ENCODE measurements around the gene ACTG1.

ACTG1 gene

DNA sequence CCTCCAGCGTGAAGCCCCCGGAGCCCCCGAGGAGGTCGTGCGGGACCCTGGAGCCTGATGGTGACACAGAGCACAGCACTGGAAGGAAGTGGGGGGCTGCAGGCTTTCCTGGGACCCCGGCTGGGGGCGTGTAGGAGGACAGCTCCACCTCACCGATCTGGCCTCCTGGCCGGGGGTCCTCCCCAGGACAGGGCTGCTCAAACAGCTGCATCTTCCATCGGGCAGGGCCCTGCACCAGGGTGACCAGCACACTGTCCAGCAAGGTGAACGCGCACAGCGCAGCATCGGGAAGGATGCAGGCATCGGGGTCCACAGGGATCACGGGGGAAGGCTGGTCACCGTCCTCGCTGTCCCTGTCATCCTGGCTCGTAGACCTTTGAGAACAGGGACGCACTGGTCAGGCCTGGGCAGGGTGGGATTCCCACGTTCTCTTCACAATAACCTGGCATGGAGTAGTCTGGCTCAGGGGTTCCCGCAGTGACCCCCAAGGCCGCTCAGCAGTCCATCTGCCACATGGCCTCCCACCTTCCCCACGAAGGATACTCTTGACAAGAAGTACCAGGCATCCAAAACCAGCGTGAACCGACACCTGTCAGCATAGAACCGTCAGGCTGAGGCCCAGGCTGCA is 38.3 kb upstream of the ACTG1 start:
- Mint-ChIP-seq H3K36me3 (peaks cover 11% of the 10 kb centered on the region), H3K4me3 (peak overlapping the region; percentile 78), H3K9me3 (no peaks in the 10 kb centered on the region), H3K27ac (peak overlapping the region; percentile 77), H3K27me3 (no peaks in the 10 kb centered on the region), H3K4me1 (peaks cover 41% of the 10 kb centered on the region)
- CTCF ChIA-PET = no interaction called here
- no peak for DNase-seq

DNA sequence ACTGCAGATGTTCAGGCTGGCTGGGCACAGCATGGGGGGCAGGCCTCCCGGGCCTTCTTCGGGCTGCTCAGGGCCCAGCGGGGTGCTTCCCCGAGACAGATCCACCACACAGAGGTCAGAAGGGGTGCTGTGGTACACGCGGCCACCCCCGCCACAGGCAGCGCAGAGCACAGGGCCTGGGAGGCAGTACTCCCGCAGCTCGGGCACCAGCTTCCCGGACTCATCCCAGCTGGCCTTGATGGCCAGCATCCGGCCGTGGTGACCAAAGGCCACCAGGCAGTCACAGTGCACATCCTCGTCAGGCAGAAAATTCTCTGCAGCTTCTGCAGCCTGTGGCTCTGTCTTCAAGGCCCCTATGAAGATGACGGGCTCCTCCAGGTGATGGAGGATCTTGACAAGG is 37.7 kb upstream of the ACTG1 start:
- peak overlapping the region; percentile 78 for H3K4me3 Mint-ChIP-seq
- peaks cover 11% of the 10 kb centered on the region for H3K36me3 Mint-ChIP-seq
- H3K27me3 Mint-ChIP-seq = no peaks in the 10 kb centered on the region
- H3K4me1 Mint-ChIP-seq = peaks cover 41% of the 10 kb centered on the region
- CTCF ChIA-PET = no interaction called here
- H3K27ac Mint-ChIP-seq = peak overlapping the region; percentile 60
- H3K9me3 Mint-ChIP-seq = no peaks in the 10 kb centered on the region
- DNase-seq = no peak

DNA sequence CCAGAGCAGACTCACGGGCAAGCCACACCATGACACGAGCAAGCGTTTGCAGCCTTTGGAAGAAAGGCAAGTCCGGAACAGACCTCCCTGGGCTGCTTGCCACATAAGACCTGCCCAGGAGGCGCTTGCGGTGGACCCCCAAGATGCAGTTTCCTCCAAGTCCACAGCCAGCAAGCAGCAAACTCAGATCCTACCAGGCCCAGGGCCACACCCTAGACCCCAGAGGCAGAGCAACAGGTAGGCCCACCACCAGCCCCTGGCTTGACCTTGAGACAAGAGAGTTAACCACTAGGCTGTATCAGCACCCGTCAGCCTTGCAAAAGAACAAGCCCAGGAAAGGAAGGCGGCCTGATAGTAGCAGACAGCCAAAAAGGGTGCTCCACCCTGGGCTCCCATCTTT is 37.2 kb upstream of the ACTG1 start:
- H3K9me3 Mint-ChIP-seq = no peaks in the 10 kb centered on the region
- H3K27ac Mint-ChIP-seq = no peak overlapping the region
- H3K4me1 Mint-ChIP-seq = peaks cover 41% of the 10 kb centered on the region
- H3K4me3 Mint-ChIP-seq = peak overlapping the region; percentile 53
- DNase-seq = no peak
- H3K27me3 Mint-ChIP-seq = no peaks in the 10 kb centered on the region
- CTCF ChIA-PET = no interaction called here
- H3K36me3 Mint-ChIP-seq = peaks cover 11% of the 10 kb centered on the region

DNA sequence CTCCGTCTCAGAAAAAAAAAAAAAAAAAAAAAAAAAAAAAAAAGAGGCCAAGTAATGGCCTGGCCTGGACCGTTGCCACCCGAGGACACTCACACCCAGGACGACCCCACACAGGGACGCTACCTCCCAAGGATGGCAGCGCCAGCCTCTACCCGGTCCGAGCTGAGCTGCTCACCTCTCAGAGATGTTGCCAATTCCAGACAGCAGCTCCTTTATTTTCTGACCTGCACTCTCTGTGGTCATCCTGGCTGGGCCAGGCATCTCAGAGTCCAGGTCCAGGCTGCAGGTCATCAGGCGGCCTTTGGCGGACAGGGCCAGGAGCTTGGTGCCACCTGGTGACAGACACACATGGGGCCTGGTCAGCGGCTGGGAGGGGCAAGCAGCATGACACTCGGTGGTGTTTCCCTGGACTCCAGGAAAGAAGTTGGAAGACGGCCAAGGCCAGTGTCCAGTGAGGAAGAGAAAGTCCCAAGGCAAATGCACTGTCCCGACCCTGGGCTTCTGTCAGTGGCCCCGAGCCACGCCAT is 36.5 kb upstream of the ACTG1 start:
- Mint-ChIP-seq H3K9me3 (no peaks in the 10 kb centered on the region), H3K27ac (no peak overlapping the region), H3K4me3 (peak overlapping the region; percentile 18), H3K4me1 (peaks cover 36% of the 10 kb centered on the region), H3K36me3 (peaks cover 13% of the 10 kb centered on the region), H3K27me3 (no peaks in the 10 kb centered on the region)
- DNase-seq = no peak
- CTCF ChIA-PET = no interaction called here

DNA sequence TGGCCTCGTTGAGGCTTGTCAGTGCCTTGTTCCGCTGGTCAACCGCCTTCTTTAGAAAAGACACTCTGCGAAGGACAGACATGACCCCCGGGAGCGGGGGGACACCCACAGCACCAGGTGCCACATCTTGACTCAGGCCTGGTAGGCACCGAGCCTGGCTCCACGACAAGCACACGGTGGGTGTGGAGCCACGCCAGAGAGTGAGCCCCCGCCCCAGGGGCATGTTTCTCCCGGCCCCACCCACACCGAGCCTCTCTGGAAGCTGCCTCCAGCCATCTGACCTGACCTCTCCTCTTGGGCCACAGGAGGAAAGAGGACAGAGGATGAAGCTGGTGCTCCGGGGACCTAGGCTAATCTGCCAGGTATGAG is 35.0 kb upstream of the ACTG1 start:
- CTCF ChIA-PET = no interaction called here
- H3K4me1 Mint-ChIP-seq = peaks cover 24% of the 10 kb centered on the region
- peaks cover 13% of the 10 kb centered on the region for H3K36me3 Mint-ChIP-seq
- no peak overlapping the region for H3K4me3 Mint-ChIP-seq
- DNase-seq = no peak
- no peaks in the 10 kb centered on the region for H3K27me3 Mint-ChIP-seq
- H3K27ac Mint-ChIP-seq = no peak overlapping the region
- no peaks in the 10 kb centered on the region for H3K9me3 Mint-ChIP-seq

DNA sequence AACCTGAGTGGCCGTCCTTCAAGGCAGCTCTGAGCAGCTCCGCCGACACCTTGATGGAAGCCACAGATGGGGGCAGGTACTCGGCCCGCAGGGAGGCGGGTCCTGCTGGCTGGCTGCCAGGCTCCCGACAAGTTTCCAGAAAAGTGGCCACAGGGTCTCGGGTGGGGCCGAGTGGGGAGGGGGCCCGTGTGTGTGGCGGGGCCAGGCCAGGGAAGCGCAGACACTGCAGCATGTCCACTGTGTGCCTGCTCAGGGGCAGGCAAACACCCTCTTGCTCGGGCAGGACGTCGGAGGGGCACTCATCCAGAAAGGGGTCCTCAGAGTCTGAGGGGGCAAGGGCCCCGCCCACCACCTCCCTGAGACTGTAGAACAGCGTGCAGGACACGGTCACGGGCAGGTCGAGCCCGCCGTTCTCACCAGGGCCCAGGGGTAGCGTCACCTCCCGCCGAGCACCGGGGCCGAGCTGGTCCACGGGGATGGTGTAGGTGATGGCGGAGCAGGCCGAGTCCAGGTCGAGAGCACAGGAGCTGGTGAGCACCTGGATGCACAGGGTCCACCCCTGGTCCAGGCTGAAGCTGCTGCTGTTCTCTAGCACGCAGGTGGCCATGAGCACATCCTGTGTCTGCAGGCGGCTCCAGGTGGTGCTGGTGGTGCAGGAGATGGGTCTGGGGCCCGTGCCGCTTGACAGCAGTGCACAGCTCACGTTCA is 34.5 kb upstream of the ACTG1 start:
- no peak overlapping the region for H3K27ac Mint-ChIP-seq
- no peak for DNase-seq
- H3K4me3 Mint-ChIP-seq = no peak overlapping the region
- H3K27me3 Mint-ChIP-seq = no peaks in the 10 kb centered on the region
- peaks cover 13% of the 10 kb centered on the region for H3K36me3 Mint-ChIP-seq
- H3K9me3 Mint-ChIP-seq = no peaks in the 10 kb centered on the region
- CTCF ChIA-PET = no interaction called here
- peaks cover 24% of the 10 kb centered on the region for H3K4me1 Mint-ChIP-seq

DNA sequence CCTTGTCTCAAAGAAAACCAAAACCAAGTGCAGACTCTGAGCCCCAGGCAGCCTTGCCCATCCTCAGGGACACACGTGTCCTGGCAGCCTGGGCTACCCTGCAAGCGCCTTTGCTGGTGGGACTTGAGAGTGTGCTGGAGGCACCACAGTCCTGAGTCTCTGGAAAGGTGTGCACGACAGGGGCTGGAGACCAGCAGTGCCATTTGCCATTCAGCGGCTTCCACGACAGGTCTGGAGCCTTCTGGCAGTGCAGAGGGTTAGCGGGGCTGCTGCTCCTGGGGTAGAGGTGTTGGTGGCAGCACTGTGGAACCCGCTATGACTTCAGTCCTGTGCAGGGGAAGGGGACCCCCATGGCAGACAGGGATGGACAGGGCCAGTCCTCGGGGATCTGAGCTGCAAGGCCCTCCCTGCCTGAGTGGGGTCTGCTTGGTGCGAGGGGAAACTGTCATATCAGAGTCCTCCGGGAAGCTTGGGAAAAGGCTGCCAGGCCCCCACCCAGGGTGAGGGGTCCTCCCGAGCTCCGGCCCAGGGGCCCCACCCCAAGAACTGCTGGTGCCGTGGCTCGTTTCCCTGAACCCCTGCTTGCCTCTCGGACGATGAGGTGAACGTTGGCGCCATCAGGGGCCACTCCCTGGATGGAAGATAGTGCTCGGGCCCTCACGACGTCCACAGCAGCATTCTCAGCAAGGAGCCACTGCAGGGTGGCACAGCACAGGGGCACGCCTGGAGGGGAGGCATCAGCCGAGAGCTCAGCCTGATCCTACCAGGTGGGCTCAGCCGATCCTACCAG is 32.8 kb upstream of the ACTG1 start:
- Mint-ChIP-seq H3K9me3 (no peaks in the 10 kb centered on the region), H3K36me3 (peaks cover 13% of the 10 kb centered on the region), H3K27me3 (no peaks in the 10 kb centered on the region), H3K4me3 (no peak overlapping the region), H3K27ac (no peak overlapping the region), H3K4me1 (peaks cover 13% of the 10 kb centered on the region)
- CTCF ChIA-PET = no interaction called here
- no peak for DNase-seq

DNA sequence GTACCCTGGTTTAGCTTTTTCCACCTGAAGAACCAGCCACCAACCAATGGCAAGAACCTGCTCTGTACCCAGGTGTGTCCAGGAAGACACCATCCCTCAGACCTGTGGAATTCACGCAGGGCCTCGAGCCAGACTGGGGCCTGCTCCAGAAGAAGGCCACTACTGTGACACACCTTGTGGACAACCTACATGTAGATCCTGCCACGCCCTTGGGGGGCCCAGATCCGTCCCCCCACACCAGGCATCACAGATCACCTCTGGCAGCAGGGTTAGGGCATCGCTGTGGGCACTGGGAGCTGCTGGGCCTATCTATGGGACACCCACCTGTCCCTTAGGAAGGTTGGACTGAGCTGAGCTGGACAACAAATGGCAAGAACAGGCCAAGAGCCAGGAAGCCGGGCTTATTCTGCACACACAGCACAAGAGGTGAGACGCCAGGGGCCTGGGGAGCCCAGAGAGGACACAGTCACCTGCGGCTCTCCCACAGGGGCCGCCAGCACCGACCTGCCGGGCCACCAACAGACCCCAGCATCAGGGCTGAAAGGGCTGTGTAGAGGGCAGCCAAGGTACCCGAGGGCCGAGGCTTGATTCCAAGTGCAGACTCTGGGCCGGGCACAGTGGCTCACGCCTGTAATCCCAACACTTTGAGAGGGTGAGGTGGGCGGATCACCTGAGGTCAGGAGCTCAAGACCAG is 31.8 kb upstream of the ACTG1 start:
- CTCF ChIA-PET = no interaction called here
- H3K27me3 Mint-ChIP-seq = no peaks in the 10 kb centered on the region

DNA sequence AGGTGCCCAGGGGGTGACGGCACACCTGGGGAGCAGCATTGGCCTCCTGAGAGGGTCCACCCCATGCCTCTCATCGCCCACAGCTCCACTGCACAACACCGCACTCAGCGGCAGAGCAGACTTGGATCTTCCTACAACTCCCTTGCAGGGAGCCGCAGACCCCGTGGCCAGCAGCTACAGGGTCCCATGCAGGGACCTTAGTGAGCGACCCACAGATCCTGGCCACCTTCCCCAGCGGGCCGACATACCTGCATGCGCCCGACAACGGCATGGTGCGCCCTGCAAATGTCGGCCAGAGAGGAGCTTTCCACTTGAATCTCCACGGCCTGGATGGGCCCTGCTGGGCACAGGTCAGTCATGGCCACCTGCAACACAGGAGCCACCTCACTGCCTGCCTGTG is 31.2 kb upstream of the ACTG1 start:
- no peak overlapping the region for H3K27ac Mint-ChIP-seq
- peaks cover 6% of the 10 kb centered on the region for H3K36me3 Mint-ChIP-seq
- no peaks in the 10 kb centered on the region for H3K9me3 Mint-ChIP-seq
- no peaks in the 10 kb centered on the region for H3K27me3 Mint-ChIP-seq
- H3K4me1 Mint-ChIP-seq = no peaks in the 10 kb centered on the region
- CTCF ChIA-PET = no interaction called here
- DNase-seq = no peak
- H3K4me3 Mint-ChIP-seq = no peak overlapping the region

More for the DNA sequence above, 31.8 kb upstream of the ACTG1 start:
- H3K27ac Mint-ChIP-seq = no peak overlapping the region
- no peak overlapping the region for H3K4me3 Mint-ChIP-seq
- no peak for DNase-seq
- peaks cover 7% of the 10 kb centered on the region for H3K36me3 Mint-ChIP-seq
- no peaks in the 10 kb centered on the region for H3K9me3 Mint-ChIP-seq
- H3K4me1 Mint-ChIP-seq = peaks cover 4% of the 10 kb centered on the region

DNA sequence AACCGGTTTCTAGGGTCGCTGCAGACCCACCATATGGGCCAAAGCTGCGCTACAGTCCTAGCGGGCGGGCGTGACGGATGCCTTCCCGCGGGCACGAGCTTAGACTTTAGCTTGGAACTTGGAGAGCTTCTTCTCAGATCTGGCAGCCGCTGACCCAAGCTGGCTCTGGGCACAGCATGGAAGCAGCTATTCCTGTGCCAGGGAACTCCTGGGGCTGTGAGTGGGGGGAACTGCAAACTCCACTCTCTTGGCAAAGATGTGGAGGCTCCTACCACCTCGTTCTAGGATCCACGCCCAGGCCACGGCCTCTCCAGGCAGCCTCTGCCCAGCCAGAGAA is 30.7 kb upstream of the ACTG1 start:
- CTCF ChIA-PET = interaction anchor here (1.2 kb wide), 1 partner anchor 58 kb away, joined by 4 read pairs; no protein-coding TSS in a partner anchor
- no peaks in the 10 kb centered on the region for H3K9me3 Mint-ChIP-seq
- H3K27ac Mint-ChIP-seq = no peak overlapping the region
- peaks cover 6% of the 10 kb centered on the region for H3K36me3 Mint-ChIP-seq
- DNase-seq = no peak
- peaks cover 4% of the 10 kb centered on the region for H3K27me3 Mint-ChIP-seq
- no peaks in the 10 kb centered on the region for H3K4me1 Mint-ChIP-seq
- no peak overlapping the region for H3K4me3 Mint-ChIP-seq

DNA sequence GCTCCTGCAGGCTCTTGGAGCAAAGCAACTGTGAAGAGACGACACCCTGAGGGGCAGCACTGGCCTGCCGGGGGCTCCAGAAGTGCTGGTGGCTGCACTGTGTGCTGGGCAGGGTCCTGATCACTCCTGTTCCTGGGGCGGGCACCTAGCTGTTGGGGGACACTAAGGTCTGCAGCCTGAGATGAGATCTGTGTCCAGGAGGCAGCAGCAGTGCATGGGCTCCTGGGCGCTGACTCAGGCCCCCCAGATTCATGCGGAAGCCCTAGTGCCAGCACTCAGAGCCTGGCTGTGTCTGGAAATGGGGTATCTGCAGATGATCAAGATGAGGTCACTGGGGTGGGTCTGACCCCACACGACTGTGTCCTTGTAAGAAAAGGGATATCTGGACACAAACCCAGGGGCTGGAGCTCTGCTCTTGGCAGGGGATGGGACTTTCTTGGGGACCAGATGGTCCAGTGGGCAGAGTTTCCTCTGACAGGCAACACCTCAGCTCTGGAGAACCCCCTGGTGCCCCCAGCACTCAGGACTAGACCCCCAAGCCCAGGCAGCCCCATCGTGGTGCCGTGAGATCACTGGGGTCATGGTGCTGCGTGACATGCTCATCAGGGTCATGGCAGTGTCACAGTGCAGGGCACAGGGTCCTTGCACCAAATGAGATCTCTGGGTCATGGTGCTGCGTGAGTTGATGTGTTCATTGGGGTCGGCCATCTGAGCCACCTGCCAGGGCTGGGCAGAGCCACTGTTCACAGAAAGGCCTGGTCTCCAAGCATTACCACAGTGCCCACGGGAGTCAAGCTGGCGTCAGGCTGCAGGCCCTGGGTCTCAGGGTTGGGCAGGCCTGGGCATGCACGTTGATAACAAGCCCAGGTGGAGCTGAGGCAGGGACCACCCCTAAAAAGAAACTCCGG is 30.1 kb upstream of the ACTG1 start:
- H3K27me3 Mint-ChIP-seq = peaks cover 10% of the 10 kb centered on the region
- H3K4me3 Mint-ChIP-seq = no peak overlapping the region
- H3K4me1 Mint-ChIP-seq = no peaks in the 10 kb centered on the region
- H3K36me3 Mint-ChIP-seq = peaks cover 6% of the 10 kb centered on the region
- no peaks in the 10 kb centered on the region for H3K9me3 Mint-ChIP-seq
- no peak for DNase-seq
- CTCF ChIA-PET = interaction anchor here (1.2 kb wide), 1 partner anchor 59 kb away, joined by 4 read pairs; no protein-coding TSS in a partner anchor
- H3K27ac Mint-ChIP-seq = no peak overlapping the region

DNA sequence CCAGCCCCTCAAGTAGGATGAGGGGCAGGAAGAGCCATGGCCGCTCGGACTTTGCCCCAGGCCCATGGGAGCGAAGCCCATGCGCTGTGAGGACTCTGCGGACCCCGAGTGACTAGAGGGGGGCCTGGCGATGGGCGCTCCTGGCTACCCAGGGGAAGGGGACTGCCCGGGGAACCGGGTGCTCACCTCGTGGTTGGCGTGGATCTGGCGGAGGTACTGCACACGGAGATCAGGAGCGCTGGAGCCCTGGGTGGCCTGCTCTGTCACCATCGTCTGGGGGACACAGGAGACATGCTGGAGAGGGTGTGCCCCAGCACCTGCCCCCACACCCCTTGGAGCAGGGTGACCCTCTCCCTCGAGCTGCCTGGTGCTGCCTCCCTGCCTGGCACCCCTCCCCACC is 28.5 kb upstream of the ACTG1 start:
- H3K9me3 Mint-ChIP-seq = no peaks in the 10 kb centered on the region
- no peak overlapping the region for H3K27ac Mint-ChIP-seq
- H3K36me3 Mint-ChIP-seq = peaks cover 2% of the 10 kb centered on the region
- CTCF ChIA-PET = no interaction called here
- no peak for DNase-seq
- peaks cover 26% of the 10 kb centered on the region for H3K27me3 Mint-ChIP-seq
- H3K4me3 Mint-ChIP-seq = no peak overlapping the region
- H3K4me1 Mint-ChIP-seq = no peaks in the 10 kb centered on the region

DNA sequence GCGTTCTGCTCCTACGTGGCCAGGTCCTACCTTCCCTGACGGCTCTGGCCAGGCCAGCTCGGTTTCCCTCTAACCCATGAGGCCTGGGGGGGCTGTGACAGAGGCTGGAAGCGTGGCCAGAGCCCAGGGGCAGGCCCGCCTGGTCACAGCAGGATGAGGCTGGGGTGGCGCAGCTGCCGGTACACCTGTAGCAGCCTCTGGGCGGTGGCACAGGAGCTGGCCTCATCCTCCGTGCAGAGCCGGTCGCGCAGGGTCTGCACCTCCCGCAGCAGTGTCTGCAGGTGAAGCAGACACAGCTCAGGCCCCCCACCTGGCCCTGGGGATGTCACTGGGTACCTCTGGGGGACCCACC is 28.1 kb upstream of the ACTG1 start:
- no peak for DNase-seq
- Mint-ChIP-seq H3K4me3 (no peak overlapping the region), H3K9me3 (no peaks in the 10 kb centered on the region), H3K4me1 (no peaks in the 10 kb centered on the region), H3K27ac (no peak overlapping the region), H3K36me3 (peaks cover 2% of the 10 kb centered on the region), H3K27me3 (peaks cover 30% of the 10 kb centered on the region)
- CTCF ChIA-PET = no interaction called here
